SK-N-SH treated with all-trans-retinoic acid at 6 μM for 48 hours (cell line): ENCODE results near the gene KRTAP19-8.

Source experiments
- ATAC-seq: fragments of 200-7000 bp; cut with Tn5 transposase; 3 replicates; pipeline ENCODE4 v1.9.1; 2020; ENCODE audit warnings: mild to moderate bottlenecking, moderate library complexity
- BACH2 ChIP-seq: fragments of 250-450 bp; sonication (Bioruptor Pico); IDR thresholded peaks from 2 replicates; pipeline ENCODE4 v1.9.0; 2021; ENCODE audit warnings: mild to moderate bottlenecking, borderline replicate concordance
- CREB5 ChIP-seq: fragments of 250-450 bp; sonication (Bioruptor Pico); IDR thresholded peaks from 2 replicates; pipeline ENCODE4 v1.5.1; 2020; ENCODE audit warnings: low read depth, mild to moderate bottlenecking, moderate library complexity
- CSDC2 ChIP-seq: fragments of 250-450 bp; sonication (Bioruptor Pico); IDR thresholded peaks from 2 replicates; pipeline ENCODE4 v1.5.0; 2020; ENCODE audit warnings: mild to moderate bottlenecking, moderate library complexity
- CSRNP3 ChIP-seq: fragments of 250-450 bp; sonication (Bioruptor Pico); IDR thresholded peaks from 2 replicates; pipeline ENCODE4 v1.5.1; 2021; ENCODE audit warnings: mild to moderate bottlenecking, moderate library complexity
- ESRRG ChIP-seq: fragments of 250-450 bp; sonication (Bioruptor Pico); IDR thresholded peaks from 2 replicates; pipeline ENCODE4 v1.6.1; 2021; ENCODE audit warnings: mild to moderate bottlenecking
- GLIS3 ChIP-seq: fragments of 250-450 bp; sonication (Bioruptor Pico); IDR thresholded peaks from 2 replicates; pipeline ENCODE4 v1.5.0; 2020; ENCODE audit warnings: mild to moderate bottlenecking, moderate library complexity
- ISL1 ChIP-seq: fragments of 250-450 bp; sonication (Bioruptor Pico); IDR thresholded peaks from 2 replicates; pipeline ENCODE4 v2.1.2; 2022; ENCODE audit warnings: mild to moderate bottlenecking, moderate library complexity
- OSR1 ChIP-seq: fragments of 250-450 bp; sonication (Bioruptor Pico); IDR thresholded peaks from 2 replicates; pipeline ENCODE4 v1.8.0; 2022; ENCODE audit warnings: moderate library complexity, mild to moderate bottlenecking, inconsistent platforms
- POU6F1 ChIP-seq: fragments of 250-450 bp; sonication (Bioruptor Pico); IDR thresholded peaks from 2 replicates; pipeline ENCODE4 v1.8.0; 2021; ENCODE audit warnings: low read depth, mild to moderate bottlenecking, moderate library complexity, borderline replicate concordance
- PPARA ChIP-seq: fragments of 250-450 bp; sonication (Bioruptor Pico); IDR thresholded peaks from 2 replicates; pipeline ENCODE4 v1.5.0; 2020; ENCODE audit warnings: mild to moderate bottlenecking, borderline replicate concordance
- RARB ChIP-seq: fragments of 250-450 bp; sonication (Bioruptor Pico); IDR thresholded peaks from 2 replicates; pipeline ENCODE4 v1.8.0; 2021; ENCODE audit warnings: mild to moderate bottlenecking, moderate library complexity
- SNAI2 ChIP-seq: fragments of 250-450 bp; sonication (Bioruptor Pico); IDR thresholded peaks from 2 replicates; pipeline ENCODE4 v1.5.0; 2020; ENCODE audit warnings: mild to moderate bottlenecking, moderate library complexity
- TCF4 ChIP-seq: fragments of 250-450 bp; sonication (Bioruptor Pico); IDR thresholded peaks from 2 replicates; pipeline ENCODE4 v1.8.0; 2021; ENCODE audit warnings: mild to moderate bottlenecking, moderate library complexity, borderline replicate concordance
- TOX ChIP-seq: fragments of 250-450 bp; sonication (Bioruptor Pico); IDR thresholded peaks from 2 replicates; pipeline ENCODE4 v1.8.0; 2021; ENCODE audit warnings: mild to moderate bottlenecking, moderate library complexity, borderline replicate concordance
- TSHZ2 ChIP-seq: fragments of 250-450 bp; sonication (Bioruptor Pico); IDR thresholded peaks from 2 replicates; pipeline ENCODE4 v1.5.0; 2020; ENCODE audit warnings: mild to moderate bottlenecking, moderate library complexity
- ZC3H10 ChIP-seq: fragments of 250-450 bp; sonication (Bioruptor Pico); IDR thresholded peaks from 2 replicates; pipeline ENCODE4 v1.5.1; 2021; ENCODE audit warnings: mild to moderate bottlenecking, moderate library complexity
- ZFP3 ChIP-seq: fragments of 250-450 bp; sonication (Bioruptor Pico); IDR thresholded peaks from 2 replicates; pipeline ENCODE4 v1.5.0; 2020; ENCODE audit warnings: mild to moderate bottlenecking, moderate library complexity
- ZFP30 ChIP-seq: fragments of 450-650 bp; formaldehyde crosslinking; IDR thresholded peaks from 2 replicates; pipeline ENCODE4 v1.5.0; 2022; ENCODE audit warnings: mild to moderate bottlenecking, moderate library complexity
- ZNF565 ChIP-seq: fragments of 450-650 bp; formaldehyde crosslinking; conservative IDR thresholded peaks from 2 replicates; pipeline ENCODE4 v1.5.0; 2020; ENCODE audit warnings: low read depth, mild to moderate bottlenecking, moderate library complexity
- ZNF70 ChIP-seq: fragments of 450-650 bp; formaldehyde crosslinking; IDR thresholded peaks from 2 replicates; pipeline ENCODE4 v1.5.0; 2020; ENCODE audit warnings: mild to moderate bottlenecking, moderate library complexity
- ZNF8 ChIP-seq: fragments of 450-650 bp; formaldehyde crosslinking; IDR thresholded peaks from 2 replicates; pipeline ENCODE4 v1.5.0; 2020; ENCODE audit warnings: mild to moderate bottlenecking, moderate library complexity

KRTAP19-8 gene

GRCh38 chr21:31014891-31015290 lies 23.4 kb downstream of the KRTAP19-8 start:
- TF ChIP-seq BACH2 (CRISPR knock-in tag): no peak
- TF ChIP-seq OSR1 (CRISPR knock-in tag): no peak
- no peak for TF ChIP-seq POU6F1
- TF ChIP-seq TSHZ2: no peak
- TF ChIP-seq CREB5 (CRISPR knock-in tag): no peak
- TF ChIP-seq TCF4: no peak
- TF ChIP-seq PPARA (CRISPR knock-in tag): no peak
- no peak for TF ChIP-seq ZC3H10
- TF ChIP-seq ZNF70 (CRISPR knock-in tag): no peak
- no peak for TF ChIP-seq ISL1 (CRISPR knock-in tag)
- no peak for TF ChIP-seq TOX (CRISPR knock-in tag)
- TF ChIP-seq ZNF8 (CRISPR knock-in tag): no peak
- no peak for TF ChIP-seq ZFP30
- TF ChIP-seq ZFP3 (CRISPR knock-in tag): no peak
- ATAC-seq: no peak

- TF ChIP-seq TOX (CRISPR knock-in tag): no peak
- TF ChIP-seq ZFP30: no peak
- TF ChIP-seq ZNF70 (CRISPR knock-in tag): no peak
- TF ChIP-seq ZNF565 (CRISPR knock-in tag): no peak
- no peak for TF ChIP-seq CSDC2
- TF ChIP-seq CREB5 (CRISPR knock-in tag): no peak
- no peak for TF ChIP-seq POU6F1
- no peak for ATAC-seq
Observed at GRCh38 chr21:31012133-31013089, 25.9 kb downstream of the KRTAP19-8 start.

GRCh38 chr21:31011412-31011811 lies 26.9 kb downstream of the KRTAP19-8 start:
- ATAC-seq: no peak
- no peak for TF ChIP-seq GLIS3 (CRISPR knock-in tag)
- no peak for TF ChIP-seq BACH2 (CRISPR knock-in tag)
- TF ChIP-seq CSDC2: no peak
- no peak for TF ChIP-seq CSRNP3 (CRISPR knock-in tag)
- no peak for TF ChIP-seq TOX (CRISPR knock-in tag)
- no peak for TF ChIP-seq ZNF8 (CRISPR knock-in tag)
- no peak for TF ChIP-seq TSHZ2
- no peak for TF ChIP-seq ZNF565 (CRISPR knock-in tag)
- TF ChIP-seq SNAI2 (CRISPR knock-in tag): no peak
- TF ChIP-seq ESRRG: no peak
- no peak for TF ChIP-seq POU6F1
- TF ChIP-seq RARB (CRISPR knock-in tag): no peak
- no peak for TF ChIP-seq ZNF70 (CRISPR knock-in tag)
